ENCODE data around the gene EXT2.

The EXT2 gene

DNA sequence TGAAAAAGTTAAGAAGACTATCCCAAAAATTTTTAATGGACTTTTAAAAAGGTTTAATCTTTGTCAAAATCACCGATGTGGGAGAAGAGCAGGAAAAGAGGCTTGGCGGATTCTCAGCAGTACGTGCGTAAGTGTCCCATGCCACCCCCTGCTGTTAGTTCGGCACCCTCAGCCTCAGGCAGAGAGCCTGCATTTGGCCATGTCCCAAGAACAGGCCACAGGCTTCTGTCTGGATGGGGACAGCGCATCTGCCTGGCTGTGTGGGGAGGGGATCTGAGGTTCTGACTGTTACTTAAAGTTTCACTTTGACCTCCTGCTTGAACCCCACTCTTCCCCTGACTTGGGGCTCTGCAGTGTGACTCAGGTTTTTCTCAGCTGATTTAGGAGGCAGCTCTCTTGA is 35.3 kb downstream of the EXT2 start:
- Mint-ChIP-seq H3K4me3 (no peak overlapping the region), H3K27ac (no peak overlapping the region), H3K4me1 (ENCODE audit: low read depth) (no peaks in the 10 kb centered on the region), H3K27me3 (ENCODE audit: low read depth) (no peaks in the 10 kb centered on the region), H3K9me3 (no peaks in the 10 kb centered on the region), H3K36me3 (ENCODE audit: low read depth) (peaks cover 31% of the 10 kb centered on the region)
- DNase-seq (ENCODE audit: low spot score): no peak

DNA sequence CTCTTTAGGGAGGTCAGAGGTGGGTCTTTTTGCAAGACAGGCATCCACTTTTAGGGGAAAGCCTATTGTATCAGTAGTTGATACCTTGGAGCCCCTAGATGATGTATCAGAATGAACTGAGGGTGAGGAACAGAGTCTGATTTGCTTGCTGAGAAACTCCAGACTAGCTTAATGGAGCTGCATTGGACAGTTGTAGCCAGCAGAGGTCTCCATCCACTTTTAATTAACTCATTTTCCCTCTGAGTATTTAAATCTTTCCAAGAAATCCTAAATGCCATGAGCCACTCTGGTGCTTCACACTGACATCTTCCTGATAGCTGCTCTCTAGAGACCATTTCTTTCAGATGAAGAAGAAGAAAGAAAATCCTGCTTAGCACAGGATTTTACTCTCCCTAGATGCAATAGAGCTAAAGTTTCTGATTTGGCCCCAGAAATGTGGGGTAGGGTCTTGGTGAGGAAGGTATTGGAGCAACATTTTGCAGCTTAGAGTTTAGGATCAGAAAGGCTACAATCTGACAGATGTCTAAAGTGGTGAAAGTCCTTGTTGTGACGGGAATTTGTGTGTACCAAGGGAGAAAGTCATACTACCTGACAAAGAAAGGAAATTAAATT is 38.0 kb downstream of the EXT2 start:
- Mint-ChIP-seq H3K27ac (no peak overlapping the region), H3K27me3 (ENCODE audit: low read depth) (no peaks in the 10 kb centered on the region), H3K36me3 (ENCODE audit: low read depth) (peaks cover 24% of the 10 kb centered on the region)

DNA sequence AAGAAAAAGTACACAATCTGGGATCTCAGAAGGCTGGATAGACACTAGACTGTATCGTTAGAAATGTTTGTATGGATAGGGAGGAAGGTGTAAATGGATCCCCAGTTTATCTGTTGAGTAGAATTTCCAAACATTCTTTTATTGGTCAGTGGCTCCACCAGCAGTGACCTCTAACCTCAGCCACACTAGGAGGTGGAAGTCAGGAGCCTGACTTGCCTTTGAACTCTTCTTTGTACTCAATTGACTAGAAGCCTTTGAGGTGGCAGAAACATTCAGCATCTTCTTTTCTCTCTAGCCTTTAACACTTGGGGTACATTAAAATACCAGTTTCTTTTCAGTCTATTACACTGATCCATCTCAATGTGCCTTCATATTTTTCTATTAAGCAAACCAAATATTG is 39.1 kb downstream of the EXT2 start:
- no peaks in the 10 kb centered on the region for H3K27me3 Mint-ChIP-seq (ENCODE audit: low read depth)
- no peak overlapping the region for H3K4me3 Mint-ChIP-seq
- no peak for DNase-seq (ENCODE audit: low spot score)
- no peak overlapping the region for H3K27ac Mint-ChIP-seq
- H3K9me3 Mint-ChIP-seq: no peaks in the 10 kb centered on the region
- peaks cover 9% of the 10 kb centered on the region for H3K4me1 Mint-ChIP-seq (ENCODE audit: low read depth)
- peaks cover 20% of the 10 kb centered on the region for H3K36me3 Mint-ChIP-seq (ENCODE audit: low read depth)

More for the DNA sequence above, 38.0 kb downstream of the EXT2 start:
- no peak for DNase-seq (ENCODE audit: low spot score)
- H3K4me3 Mint-ChIP-seq: no peak overlapping the region
- H3K9me3 Mint-ChIP-seq: no peaks in the 10 kb centered on the region
- H3K4me1 Mint-ChIP-seq (ENCODE audit: low read depth): peaks cover 3% of the 10 kb centered on the region

DNA sequence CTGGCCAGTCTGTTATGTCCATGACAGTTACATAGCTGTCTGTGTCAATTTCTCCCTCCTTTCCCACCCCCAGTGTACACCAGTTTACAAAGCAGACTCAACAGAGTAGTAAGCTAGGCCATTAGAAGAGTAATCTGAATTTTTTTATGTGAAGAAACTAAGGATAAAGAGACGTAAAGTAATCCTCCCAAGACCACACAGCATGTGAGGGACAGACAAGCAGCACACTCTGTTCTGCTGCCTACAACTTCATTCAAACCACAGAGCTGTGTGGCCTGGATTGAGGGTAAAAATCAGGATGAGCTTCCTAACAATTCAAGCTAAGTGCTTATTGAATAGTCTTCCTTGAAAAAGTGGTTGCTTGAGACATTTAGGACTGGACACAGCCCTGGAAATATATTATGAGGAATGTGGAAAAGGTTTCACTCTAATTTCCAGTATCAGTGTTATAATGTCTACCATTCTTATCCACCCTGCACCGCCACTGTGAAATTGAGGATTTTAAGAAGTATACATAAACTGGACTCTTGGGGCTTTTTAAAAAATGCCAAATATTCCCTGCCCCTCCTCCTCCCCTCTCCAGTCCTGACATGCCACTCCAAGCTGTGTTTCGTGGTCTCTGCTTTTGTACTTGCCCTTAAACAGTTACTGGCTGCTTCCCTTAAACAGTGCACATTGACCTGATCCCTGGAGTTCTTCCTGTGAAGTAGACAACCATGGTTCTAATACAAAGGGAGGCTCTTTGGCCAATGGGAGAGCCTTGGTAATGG is 40.9 kb downstream of the EXT2 start:
- H3K4me3 Mint-ChIP-seq: no peak overlapping the region
- peaks cover 12% of the 10 kb centered on the region for H3K36me3 Mint-ChIP-seq (ENCODE audit: low read depth)
- no peaks in the 10 kb centered on the region for H3K27me3 Mint-ChIP-seq (ENCODE audit: low read depth)

DNA sequence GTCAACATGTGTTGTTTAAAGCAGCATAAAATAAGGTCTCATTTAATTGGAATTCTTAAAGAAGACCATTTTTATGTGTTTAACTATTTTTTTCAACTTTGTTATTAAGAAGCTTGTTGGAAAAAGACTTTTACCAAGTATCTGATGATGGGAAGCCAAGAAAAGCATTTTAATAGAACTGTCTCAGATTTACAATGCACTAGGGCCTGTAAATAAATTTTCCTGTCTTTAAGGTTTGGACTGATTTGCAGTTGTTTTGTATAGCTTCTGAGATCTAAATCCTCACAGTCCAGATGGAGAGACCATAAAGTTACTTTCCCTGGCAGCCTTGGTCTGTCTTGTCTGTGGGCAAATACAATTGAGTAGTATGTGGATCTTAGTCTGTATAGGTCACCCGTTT is 41.6 kb downstream of the EXT2 start:
- Mint-ChIP-seq H3K27me3 (ENCODE audit: low read depth) (no peaks in the 10 kb centered on the region), H3K36me3 (ENCODE audit: low read depth) (peaks cover 10% of the 10 kb centered on the region), H3K9me3 (no peaks in the 10 kb centered on the region), H3K4me1 (ENCODE audit: low read depth) (peaks cover 9% of the 10 kb centered on the region), H3K4me3 (no peak overlapping the region), H3K27ac (no peak overlapping the region)
- DNase-seq (ENCODE audit: low spot score): no peak

More for the DNA sequence above, 40.9 kb downstream of the EXT2 start:
- Mint-ChIP-seq H3K4me1 (ENCODE audit: low read depth) (peaks cover 9% of the 10 kb centered on the region), H3K9me3 (no peaks in the 10 kb centered on the region), H3K27ac (no peak overlapping the region)
- no peak for DNase-seq (ENCODE audit: low spot score)

DNA sequence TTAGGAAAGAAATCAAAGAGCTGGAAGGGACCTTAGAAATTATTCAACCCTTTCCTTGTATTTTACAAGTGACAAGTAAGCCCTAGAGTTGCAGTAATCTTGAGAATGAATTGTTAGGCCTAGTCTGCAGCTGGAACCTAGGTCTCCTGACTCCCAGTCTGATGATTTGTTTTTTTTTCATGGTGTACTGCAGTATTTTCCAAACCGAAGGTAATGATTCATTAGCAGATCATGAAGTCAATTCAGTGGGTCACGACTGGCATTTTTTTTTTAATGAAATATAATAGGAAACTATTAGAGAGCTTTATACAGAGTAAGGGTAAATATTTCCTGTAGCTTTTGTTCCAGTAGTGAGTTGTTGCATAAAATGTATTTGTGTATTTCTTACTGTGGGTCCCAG is 42.8 kb downstream of the EXT2 start:
- no peaks in the 10 kb centered on the region for H3K27me3 Mint-ChIP-seq (ENCODE audit: low read depth)
- H3K9me3 Mint-ChIP-seq: no peaks in the 10 kb centered on the region
- no peak overlapping the region for H3K27ac Mint-ChIP-seq
- peaks cover 10% of the 10 kb centered on the region for H3K36me3 Mint-ChIP-seq (ENCODE audit: low read depth)
- H3K4me3 Mint-ChIP-seq: no peak overlapping the region
- H3K4me1 Mint-ChIP-seq (ENCODE audit: low read depth): peaks cover 9% of the 10 kb centered on the region
- DNase-seq (ENCODE audit: low spot score): no peak

DNA sequence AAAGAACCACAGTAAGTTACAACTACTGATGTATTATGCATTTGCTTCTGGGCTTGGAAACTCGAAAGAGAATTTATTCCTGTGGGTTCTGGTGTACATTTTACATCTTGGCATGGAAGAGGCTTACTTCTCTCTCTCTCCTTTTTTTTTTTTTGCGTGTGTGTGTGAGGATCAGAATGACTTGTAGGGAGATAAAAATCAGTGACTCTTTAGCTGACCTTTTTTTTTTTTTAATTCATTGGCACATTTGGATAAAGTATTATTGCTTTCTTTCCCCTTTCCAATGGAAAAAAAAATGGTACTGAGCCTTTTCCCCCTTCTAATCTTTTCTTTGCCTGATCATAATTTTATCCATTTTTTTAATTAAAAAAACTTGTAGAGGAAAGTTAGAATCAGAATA is 43.5 kb downstream of the EXT2 start:
- Mint-ChIP-seq H3K4me1 (ENCODE audit: low read depth) (peaks cover 9% of the 10 kb centered on the region), H3K27me3 (ENCODE audit: low read depth) (no peaks in the 10 kb centered on the region), H3K9me3 (no peaks in the 10 kb centered on the region), H3K27ac (no peak overlapping the region), H3K36me3 (ENCODE audit: low read depth) (peaks cover 13% of the 10 kb centered on the region), H3K4me3 (no peak overlapping the region)
- no peak for DNase-seq (ENCODE audit: low spot score)

DNA sequence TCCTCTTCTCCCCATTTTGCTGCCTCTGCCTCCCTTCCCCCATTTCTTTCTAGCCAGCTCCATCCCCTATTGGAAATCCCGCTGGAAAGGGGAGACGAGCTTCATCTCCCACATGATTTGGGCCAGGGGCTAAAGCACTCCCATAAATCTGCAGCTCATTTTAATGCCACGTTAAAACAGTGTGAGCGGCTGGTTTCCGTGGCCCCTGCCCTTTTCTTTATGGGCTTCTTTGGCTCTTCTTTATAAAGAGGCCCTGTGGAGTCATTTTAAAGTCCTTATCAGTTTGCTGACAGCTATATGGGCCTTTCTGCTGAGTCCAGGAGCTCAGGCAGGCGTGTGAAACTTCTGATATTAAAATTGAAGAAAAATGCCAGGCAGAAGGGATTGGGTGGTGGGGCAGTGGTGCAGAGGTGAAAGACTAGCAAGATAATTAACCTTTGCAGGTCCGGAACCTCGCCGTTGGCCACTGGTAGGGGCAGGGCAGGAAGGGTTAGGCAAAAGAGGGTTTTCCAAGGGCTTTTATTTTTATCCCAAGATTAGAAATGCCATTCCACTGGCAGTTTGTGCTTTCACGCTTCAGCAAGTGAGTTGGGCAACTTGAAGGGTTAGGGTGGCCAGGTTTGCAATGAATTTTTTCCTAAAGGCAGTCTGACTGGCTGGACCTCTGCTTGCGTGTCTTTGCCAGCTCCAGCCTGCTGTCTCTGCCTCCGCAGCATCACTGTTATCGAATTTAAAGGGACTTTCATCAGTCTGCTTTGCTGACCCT is 44.3 kb downstream of the EXT2 start:
- no peak for DNase-seq (ENCODE audit: low spot score)
- H3K4me1 Mint-ChIP-seq (ENCODE audit: low read depth): peaks cover 9% of the 10 kb centered on the region
- H3K27me3 Mint-ChIP-seq (ENCODE audit: low read depth): no peaks in the 10 kb centered on the region
- H3K9me3 Mint-ChIP-seq: no peaks in the 10 kb centered on the region
- H3K27ac Mint-ChIP-seq: no peak overlapping the region
- peaks cover 10% of the 10 kb centered on the region for H3K36me3 Mint-ChIP-seq (ENCODE audit: low read depth)
- no peak overlapping the region for H3K4me3 Mint-ChIP-seq

DNA sequence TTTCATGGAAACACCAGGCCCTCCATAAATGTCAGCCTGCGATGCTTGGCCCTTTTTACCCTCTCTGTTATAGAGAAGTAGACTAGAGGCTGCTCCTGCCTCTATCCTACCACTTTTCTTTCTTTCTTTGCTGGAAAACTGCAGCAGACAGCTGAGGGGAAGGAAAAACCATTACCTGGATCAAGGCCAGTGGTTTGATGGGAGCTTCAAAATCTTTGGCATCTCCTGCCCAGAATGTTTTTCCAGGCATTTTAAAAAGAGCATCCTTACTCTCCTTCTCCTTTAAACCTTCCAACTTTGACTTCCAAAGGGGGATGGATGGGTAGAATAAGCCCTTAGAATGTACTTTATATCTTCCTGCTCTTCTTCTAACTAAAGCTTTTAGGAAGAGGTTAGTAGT is 44.9 kb downstream of the EXT2 start:
- DNase-seq (ENCODE audit: low spot score): no peak
- Mint-ChIP-seq H3K36me3 (ENCODE audit: low read depth) (peaks cover 12% of the 10 kb centered on the region), H3K4me1 (ENCODE audit: low read depth) (peaks cover 9% of the 10 kb centered on the region), H3K27ac (no peak overlapping the region), H3K4me3 (no peak overlapping the region), H3K9me3 (no peaks in the 10 kb centered on the region), H3K27me3 (ENCODE audit: low read depth) (no peaks in the 10 kb centered on the region)

DNA sequence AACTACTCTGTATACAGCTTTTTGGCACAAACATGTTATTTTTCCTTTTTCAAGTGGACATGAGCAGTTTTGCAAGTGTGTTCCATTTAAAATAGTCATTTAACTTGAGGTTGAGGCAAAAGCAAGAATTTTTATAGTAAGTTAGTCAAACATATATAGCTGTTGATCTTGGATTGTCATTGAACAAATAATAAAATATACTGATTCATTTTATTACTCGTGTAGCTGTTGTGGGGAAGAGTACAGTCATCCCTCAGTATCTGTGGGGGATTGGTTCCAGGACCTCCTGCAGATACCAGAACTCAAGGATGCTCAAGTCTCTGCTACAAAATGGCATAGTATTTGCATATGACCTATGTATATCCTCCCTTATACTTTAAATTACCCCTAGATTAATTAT is 45.3 kb downstream of the EXT2 start:
- H3K27ac Mint-ChIP-seq: no peak overlapping the region
- H3K4me3 Mint-ChIP-seq: no peak overlapping the region
- H3K4me1 Mint-ChIP-seq (ENCODE audit: low read depth): peaks cover 9% of the 10 kb centered on the region
- H3K27me3 Mint-ChIP-seq (ENCODE audit: low read depth): no peaks in the 10 kb centered on the region
- H3K9me3 Mint-ChIP-seq: no peaks in the 10 kb centered on the region
- no peak for DNase-seq (ENCODE audit: low spot score)
- H3K36me3 Mint-ChIP-seq (ENCODE audit: low read depth): peaks cover 15% of the 10 kb centered on the region

DNA sequence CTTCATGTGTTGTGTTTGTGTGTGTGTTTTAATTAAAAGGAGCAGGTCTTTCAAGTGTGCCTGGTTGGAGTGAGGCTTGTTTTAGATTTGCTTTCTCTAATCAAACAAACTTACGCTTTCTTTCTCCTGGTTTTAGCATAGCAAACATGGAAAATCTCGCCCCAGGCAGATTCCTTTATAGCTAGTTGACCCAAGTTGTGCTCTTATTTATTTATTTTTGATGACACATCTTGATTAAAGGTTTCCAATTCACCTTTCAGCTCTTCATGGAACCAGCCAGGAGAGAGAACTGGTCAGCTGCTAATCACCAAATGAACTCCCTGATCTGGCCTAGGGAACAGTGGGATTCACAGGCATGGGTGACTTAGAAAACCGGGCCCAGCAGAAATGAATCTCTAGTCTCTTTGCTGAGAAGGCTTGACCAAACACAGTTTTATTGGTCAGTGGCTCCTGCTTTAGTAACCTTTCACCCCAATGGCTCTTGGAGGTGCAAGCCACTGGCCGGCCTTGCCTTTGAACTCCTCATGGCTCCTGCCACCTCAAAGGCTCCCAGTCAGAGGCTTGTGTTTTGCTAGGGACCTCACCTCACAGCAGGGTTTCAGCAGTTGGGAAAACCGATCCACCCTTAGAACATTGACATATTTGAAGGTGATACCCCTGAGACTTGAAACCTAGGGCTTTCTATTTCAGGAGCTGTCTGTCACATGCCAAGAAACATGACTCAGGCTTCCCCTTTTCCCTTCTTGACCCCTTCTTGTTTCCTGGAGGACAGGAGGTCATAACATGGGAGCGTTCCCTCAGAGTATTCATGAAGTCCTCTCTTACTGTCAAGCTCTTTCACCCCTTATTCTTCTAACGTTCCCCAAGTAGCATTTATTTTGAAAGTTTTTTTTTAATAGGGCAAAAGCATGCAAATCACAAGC is 48.8 kb downstream of the EXT2 start:
- Mint-ChIP-seq H3K4me3 (no peak overlapping the region), H3K27me3 (ENCODE audit: low read depth) (no peaks in the 10 kb centered on the region), H3K36me3 (ENCODE audit: low read depth) (peaks cover 18% of the 10 kb centered on the region), H3K4me1 (ENCODE audit: low read depth) (peaks cover 2% of the 10 kb centered on the region), H3K27ac (no peak overlapping the region), H3K9me3 (no peaks in the 10 kb centered on the region)
- DNase-seq (ENCODE audit: low spot score): no peak

DNA sequence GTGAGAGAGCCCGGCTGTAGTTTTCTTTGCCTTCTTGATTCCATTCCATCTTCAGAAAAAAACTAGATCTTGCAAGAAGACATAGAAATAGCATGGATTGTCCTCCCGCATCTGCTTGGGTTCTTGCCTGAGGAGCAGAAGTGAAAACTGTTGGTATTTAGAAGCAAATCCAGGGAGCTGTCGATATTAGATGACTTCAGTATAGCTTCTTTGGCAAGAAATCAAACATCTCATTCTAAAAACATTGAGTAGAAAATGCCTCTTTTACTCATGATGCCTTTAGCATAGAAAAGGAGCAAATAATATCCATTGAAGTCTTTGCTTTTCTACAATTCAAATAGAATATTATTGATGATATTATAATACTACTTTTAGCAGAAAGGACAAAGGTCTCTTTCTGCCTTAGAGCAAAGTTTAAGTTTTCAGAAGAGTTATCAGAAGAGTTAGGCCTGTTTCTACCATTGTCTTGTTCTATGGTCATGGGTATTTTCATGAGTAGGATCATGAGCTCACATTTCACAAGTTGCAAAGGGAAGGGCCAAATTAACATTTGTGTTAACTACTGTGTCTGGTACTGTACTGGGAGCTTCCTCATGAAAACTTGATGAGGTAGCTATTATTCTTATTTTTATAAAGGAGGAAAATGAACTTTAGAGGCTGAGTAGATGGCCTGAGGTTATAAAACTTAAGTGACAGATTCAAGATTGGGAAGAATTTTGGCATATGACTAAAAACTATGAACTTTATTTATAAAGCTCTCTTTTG is 49.7 kb downstream of the EXT2 start:
- no peak overlapping the region for H3K4me3 Mint-ChIP-seq
- DNase-seq (ENCODE audit: low spot score): no peak
- H3K36me3 Mint-ChIP-seq (ENCODE audit: low read depth): peaks cover 25% of the 10 kb centered on the region
- H3K27ac Mint-ChIP-seq: no peak overlapping the region
- H3K4me1 Mint-ChIP-seq (ENCODE audit: low read depth): no peaks in the 10 kb centered on the region
- no peaks in the 10 kb centered on the region for H3K27me3 Mint-ChIP-seq (ENCODE audit: low read depth)
- H3K9me3 Mint-ChIP-seq: no peaks in the 10 kb centered on the region

DNA sequence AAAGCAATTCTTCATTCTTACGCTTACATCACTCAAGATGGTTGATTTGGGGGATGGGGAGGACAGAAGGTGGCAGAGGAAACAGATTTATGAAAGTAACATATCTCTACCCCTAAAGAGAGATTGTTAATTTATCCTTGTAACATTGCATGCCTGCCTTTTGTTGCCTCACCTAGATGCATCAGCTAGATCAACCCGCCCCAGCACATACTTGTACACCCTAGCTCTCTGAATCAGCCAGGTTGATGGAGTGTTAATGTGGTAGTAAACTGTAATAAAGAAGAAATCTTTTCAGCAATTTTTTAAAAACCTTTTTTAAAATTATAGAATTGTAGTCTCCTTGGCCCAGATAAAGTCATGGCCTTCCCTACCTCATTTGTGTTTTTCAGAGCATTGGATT is 51.5 kb downstream of the EXT2 start:
- no peak overlapping the region for H3K27ac Mint-ChIP-seq
- H3K4me3 Mint-ChIP-seq: no peak overlapping the region
- no peaks in the 10 kb centered on the region for H3K27me3 Mint-ChIP-seq (ENCODE audit: low read depth)
- H3K4me1 Mint-ChIP-seq (ENCODE audit: low read depth): no peaks in the 10 kb centered on the region
- H3K36me3 Mint-ChIP-seq (ENCODE audit: low read depth): peaks cover 36% of the 10 kb centered on the region
- no peak for DNase-seq (ENCODE audit: low spot score)
- peaks cover 5% of the 10 kb centered on the region for H3K9me3 Mint-ChIP-seq
